ENCODE results near the gene NUTM2B.
"Not testable (repeated sequence)": the region's sequence is repeated elsewhere in the genome, so short reads cannot be mapped to it uniquely, and the experiment has no call there.

NUTM2B gene, protein sequence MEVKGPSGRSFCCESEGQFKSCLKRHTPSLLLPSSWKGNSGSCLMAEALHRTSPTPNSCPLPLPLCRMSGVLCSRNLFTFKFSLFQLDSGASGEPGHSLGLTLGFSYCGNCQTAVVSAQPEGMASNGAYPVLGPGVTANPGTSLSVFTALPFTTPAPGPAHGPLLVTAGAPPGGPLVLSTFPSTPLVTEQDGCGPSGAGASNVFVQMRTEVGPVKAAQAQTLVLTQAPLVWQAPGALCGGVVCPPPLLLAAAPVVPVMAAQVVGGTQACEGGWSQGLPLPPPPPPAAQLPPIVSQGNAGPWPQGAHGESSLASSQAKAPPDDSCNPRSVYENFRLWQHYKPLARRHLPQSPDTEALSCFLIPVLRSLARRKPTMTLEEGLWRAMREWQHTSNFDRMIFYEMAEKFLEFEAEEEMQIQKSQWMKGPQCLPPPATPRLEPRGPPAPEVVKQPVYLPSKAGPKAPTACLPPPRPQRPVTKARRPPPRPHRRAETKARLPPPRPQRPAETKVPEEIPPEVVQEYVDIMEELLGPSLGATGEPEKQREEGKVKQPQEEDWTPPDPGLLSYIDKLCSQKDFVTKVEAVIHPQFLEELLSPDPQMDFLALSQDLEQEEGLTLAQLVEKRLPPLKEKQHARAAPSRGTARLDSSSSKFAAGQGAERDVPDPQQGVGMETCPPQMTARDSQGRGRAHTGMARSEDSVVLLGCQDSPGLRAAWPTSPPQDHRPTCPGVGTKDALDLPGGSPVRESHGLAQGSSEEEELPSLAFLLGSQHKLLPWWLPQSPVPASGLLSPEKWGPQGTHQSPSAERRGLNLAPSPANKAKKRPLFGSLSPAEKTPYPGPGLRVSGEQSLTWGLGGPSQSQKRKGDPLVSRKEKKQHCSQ

DNA sequence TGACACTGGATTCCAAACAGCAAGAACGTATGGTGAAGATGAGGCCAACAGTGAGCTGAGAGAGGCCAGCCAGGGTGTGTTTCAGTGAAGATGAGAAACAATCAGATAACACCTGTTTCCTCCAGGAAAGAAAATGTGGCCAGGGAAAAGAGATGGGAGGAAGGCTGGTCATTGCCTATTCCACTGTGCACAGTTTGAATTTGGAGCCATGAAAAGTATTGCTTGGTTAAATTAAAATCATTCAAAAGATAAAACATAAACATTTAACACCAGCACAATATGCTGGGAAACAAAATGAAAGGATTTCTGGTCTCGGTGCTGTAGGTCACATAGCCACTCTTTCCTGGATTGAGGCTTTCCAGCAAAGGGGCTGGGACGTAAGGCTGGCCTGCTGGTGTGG is at the start of gene NUTM2B:
NUTM2B (plus strand) TSS at position 301 of the 400 bp plus-strand sequence. CDS start 383 bp downstream, outside the sequence.
- not testable (repeated sequence) for H3K4me3 Mint-ChIP-seq; H3K9me3 Mint-ChIP-seq; H3K27me3 Mint-ChIP-seq (ENCODE audit: low read depth); H3K4me1 Mint-ChIP-seq (ENCODE audit: low read depth); H3K36me3 Mint-ChIP-seq (ENCODE audit: low read depth); H3K27ac Mint-ChIP-seq

DNA sequence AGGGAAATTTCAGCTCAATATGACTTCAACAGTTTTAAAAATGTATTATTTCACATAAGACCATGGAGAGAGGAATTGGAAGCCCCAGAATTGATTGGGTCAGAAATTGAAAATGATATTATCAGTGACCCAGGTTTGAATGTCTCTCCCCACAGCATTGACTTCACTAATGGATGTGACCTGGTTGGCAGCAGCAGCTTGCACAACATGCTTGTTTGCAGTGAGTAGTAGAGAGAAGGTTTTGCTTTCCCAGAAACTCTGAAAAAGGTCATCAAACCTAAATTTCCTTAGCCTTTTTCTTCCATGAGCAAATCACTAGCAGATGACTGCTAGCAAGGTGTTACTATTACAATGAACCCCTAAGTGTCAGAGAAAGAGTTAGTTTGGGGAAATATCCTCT is 39.7 kb upstream of the NUTM2B start:
- H3K9me3 Mint-ChIP-seq; H3K27ac Mint-ChIP-seq; H3K4me1 Mint-ChIP-seq (ENCODE audit: low read depth); H3K4me3 Mint-ChIP-seq; H3K36me3 Mint-ChIP-seq (ENCODE audit: low read depth): not testable (repeated sequence)
- H3K27me3 Mint-ChIP-seq (ENCODE audit: low read depth) = peaks cover 13% of the 10 kb centered on the region

- H3K4me3 Mint-ChIP-seq = not testable (repeated sequence)
Measured at GRCh38 chr10:79664686-79665085, 38.3 kb upstream of the NUTM2B start.

DNA sequence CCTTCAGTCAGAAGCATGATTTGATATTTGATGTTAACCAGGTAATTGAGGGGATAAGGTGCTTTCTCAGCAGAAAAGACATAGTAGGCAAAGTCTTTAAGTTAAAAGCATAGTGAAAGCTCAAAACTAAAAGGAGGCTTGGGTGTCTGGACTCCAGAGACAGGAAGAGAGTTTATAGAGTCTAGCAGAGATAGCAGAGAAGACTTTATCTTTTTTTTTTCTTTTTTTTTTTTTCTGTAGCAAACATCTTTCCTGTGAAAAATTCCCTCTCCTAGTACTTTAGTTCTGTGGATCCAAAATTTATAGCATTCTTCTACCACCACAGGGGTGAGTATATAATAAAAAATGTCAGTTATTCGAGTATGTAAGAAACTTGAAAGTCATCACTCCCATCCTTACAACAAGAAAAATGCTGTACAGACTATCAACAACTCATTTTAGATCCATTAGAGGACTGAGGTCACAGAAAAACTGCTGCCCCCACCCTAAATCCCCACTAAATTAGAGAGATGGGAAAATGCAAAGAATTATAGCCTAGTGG is 33.7 kb upstream of the NUTM2B start:
- H3K9me3 Mint-ChIP-seq; H3K4me3 Mint-ChIP-seq; H3K27ac Mint-ChIP-seq; H3K4me1 Mint-ChIP-seq (ENCODE audit: low read depth); H3K36me3 Mint-ChIP-seq (ENCODE audit: low read depth): not testable (repeated sequence)
- peaks cover 10% of the 10 kb centered on the region for H3K27me3 Mint-ChIP-seq (ENCODE audit: low read depth)

More at GRCh38 chr10:79664686-79665085, 38.3 kb upstream of the NUTM2B start:
- H3K4me1 Mint-ChIP-seq (ENCODE audit: low read depth); H3K27ac Mint-ChIP-seq; H3K9me3 Mint-ChIP-seq; H3K36me3 Mint-ChIP-seq (ENCODE audit: low read depth): not testable (repeated sequence)
- H3K27me3 Mint-ChIP-seq (ENCODE audit: low read depth) = peaks cover 10% of the 10 kb centered on the region

DNA sequence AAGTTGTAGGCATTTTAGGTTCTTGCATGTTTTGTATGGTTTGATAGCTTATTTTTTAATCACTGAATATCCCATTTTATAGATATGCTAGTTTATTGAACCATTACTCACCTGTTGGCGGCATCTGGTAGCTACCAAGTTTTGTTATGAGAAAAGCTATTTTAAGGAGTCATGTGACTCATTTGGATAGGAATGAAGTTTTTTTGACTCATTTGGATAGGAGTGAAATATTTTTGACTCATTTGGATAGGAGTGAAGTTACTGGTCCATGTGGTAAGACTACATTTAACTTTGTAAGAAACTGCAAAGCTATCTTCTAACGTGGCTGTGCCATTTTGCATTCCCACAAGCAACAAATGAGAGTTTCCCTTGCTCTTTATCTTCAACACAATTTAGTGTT is 28.1 kb upstream of the NUTM2B start:
- H3K36me3 Mint-ChIP-seq (ENCODE audit: low read depth) = not testable (repeated sequence)

DNA sequence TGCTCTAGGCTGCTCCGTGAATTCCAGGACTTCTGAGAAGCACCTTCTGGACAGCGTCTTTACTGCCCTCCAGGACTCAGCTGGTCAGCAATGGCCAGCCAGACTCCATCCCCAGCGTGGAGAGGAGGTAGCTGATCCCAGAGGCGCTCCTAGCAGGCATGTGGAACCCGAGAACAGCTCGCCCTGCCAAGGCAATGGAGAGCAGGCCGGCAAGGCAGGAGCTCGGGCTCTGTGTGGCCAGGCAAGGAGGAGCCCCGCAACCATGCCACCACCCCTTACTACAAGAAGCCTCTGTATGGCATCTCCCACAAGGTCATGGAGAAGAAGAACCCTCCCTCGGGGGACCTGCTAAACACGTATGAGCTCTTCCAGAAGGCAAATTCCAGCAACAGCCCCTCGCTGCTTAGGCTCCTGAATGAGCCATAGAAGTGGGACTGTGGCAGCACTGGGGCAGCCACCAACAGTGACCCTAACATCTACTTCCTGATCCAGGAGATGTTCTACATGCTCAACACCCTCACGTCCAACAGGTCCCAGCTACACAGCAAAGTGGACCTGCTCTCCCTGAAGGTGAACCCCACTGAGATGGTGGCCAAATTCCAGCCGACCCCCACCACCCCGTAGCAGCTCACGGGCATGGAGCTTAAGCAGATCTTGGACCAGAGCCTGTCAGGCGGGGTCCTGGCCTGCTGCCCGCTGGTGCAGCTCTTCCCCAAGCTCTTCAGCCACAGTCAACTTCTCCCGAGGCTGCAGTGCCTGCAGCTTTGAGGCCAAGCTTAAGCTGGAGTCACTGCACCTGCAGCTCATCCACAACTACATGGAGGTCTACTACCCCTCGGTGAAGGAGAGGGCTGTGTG is 19.8 kb upstream of the NUTM2B start:
- not testable (repeated sequence) for H3K27me3 Mint-ChIP-seq (ENCODE audit: low read depth); H3K4me3 Mint-ChIP-seq; H3K27ac Mint-ChIP-seq; H3K4me1 Mint-ChIP-seq (ENCODE audit: low read depth); H3K36me3 Mint-ChIP-seq (ENCODE audit: low read depth); H3K9me3 Mint-ChIP-seq

More for the DNA sequence above, 28.1 kb upstream of the NUTM2B start:
- H3K27me3 Mint-ChIP-seq (ENCODE audit: low read depth); H3K4me3 Mint-ChIP-seq; H3K4me1 Mint-ChIP-seq (ENCODE audit: low read depth); H3K9me3 Mint-ChIP-seq; H3K27ac Mint-ChIP-seq: not testable (repeated sequence)

DNA sequence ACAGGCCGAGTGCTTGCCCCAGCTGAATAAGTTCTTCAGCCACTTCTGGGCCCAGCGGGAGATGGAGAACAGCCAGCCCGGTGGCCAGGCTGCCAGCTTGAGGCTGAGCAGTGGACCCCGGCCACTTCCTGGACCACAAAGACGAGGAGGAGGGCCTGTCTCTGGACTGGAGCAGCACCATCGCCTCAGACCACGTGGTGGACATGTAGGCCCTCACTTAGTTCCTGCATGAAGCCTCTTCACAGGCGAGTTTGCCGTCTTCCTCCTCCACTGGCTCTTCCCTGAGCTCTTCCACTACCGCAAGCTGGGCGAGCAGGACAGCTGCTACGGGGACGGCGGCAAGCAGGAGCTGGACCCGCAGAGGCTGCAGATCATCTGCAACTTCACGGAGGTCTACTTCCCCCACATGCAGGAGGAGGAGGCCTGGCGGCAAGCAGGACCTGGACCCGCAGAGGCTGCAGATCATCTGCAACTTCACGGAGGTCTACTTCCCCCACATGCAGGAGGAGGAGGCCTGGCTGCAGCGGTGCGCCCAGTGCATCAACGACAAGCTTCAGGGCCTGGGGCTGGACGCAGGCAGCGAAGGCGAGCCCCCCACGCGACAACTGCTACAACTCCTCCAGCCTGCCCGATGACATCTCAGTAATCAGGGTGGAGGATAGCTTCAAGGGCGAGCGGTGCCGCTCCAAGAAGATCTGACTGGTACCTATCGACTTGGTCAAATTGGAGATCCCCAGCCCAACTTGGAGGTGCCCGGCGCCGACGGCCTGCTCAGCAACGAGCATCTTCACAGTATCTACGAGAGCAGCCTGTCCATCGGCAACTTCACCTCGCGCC is 18.9 kb upstream of the NUTM2B start:
- H3K4me1 Mint-ChIP-seq (ENCODE audit: low read depth); H3K9me3 Mint-ChIP-seq; H3K4me3 Mint-ChIP-seq; H3K27me3 Mint-ChIP-seq (ENCODE audit: low read depth); H3K27ac Mint-ChIP-seq; H3K36me3 Mint-ChIP-seq (ENCODE audit: low read depth): not testable (repeated sequence)

GRCh38 chr10:79685044-79685685 is 17.9 kb upstream of the NUTM2B start:
- H3K4me3 Mint-ChIP-seq; H3K36me3 Mint-ChIP-seq (ENCODE audit: low read depth); H3K9me3 Mint-ChIP-seq; H3K4me1 Mint-ChIP-seq (ENCODE audit: low read depth); H3K27ac Mint-ChIP-seq; H3K27me3 Mint-ChIP-seq (ENCODE audit: low read depth): not testable (repeated sequence)

DNA sequence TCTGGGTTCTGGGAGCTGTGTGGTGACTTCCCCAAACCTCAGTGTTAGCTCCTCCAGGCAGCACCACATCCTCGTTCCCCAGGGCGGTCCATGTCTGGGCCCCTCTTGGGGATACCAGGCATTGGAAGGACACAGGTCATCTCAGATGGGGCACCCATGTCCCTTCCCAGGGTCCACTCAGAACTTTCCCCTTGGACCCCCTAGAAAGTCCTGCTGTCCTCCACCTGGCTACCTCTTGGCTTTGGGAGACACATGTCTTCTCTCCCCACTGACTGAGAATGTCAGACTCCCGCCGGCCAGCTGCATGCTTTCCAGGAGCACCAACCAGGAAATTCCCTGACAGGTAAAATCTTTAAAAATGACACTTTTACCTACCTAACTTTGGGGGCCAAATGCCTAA is 16.4 kb upstream of the NUTM2B start:
- H3K9me3 Mint-ChIP-seq; H3K27ac Mint-ChIP-seq; H3K4me3 Mint-ChIP-seq; H3K36me3 Mint-ChIP-seq (ENCODE audit: low read depth); H3K4me1 Mint-ChIP-seq (ENCODE audit: low read depth); H3K27me3 Mint-ChIP-seq (ENCODE audit: low read depth): not testable (repeated sequence)

- not testable (repeated sequence) for H3K4me1 Mint-ChIP-seq (ENCODE audit: low read depth); H3K36me3 Mint-ChIP-seq (ENCODE audit: low read depth); H3K27me3 Mint-ChIP-seq (ENCODE audit: low read depth); H3K9me3 Mint-ChIP-seq; H3K4me3 Mint-ChIP-seq; H3K27ac Mint-ChIP-seq
Measured at GRCh38 chr10:79687406-79688150, 15.4 kb upstream of the NUTM2B start.

GRCh38 chr10:79688798-79689197 is 14.2 kb upstream of the NUTM2B start:
- not testable (repeated sequence) for H3K4me1 Mint-ChIP-seq (ENCODE audit: low read depth)

GRCh38 chr10:79696596-79696995 is 6.4 kb upstream of the NUTM2B start:
- H3K27ac Mint-ChIP-seq; H3K27me3 Mint-ChIP-seq (ENCODE audit: low read depth); H3K36me3 Mint-ChIP-seq (ENCODE audit: low read depth); H3K4me3 Mint-ChIP-seq; H3K9me3 Mint-ChIP-seq: not testable (repeated sequence)
- H3K4me1 Mint-ChIP-seq (ENCODE audit: low read depth) = peaks cover 13% of the 10 kb centered on the region

More at GRCh38 chr10:79688798-79689197, 14.2 kb upstream of the NUTM2B start:
- H3K27me3 Mint-ChIP-seq (ENCODE audit: low read depth); H3K36me3 Mint-ChIP-seq (ENCODE audit: low read depth); H3K27ac Mint-ChIP-seq; H3K4me3 Mint-ChIP-seq; H3K9me3 Mint-ChIP-seq: not testable (repeated sequence)

DNA sequence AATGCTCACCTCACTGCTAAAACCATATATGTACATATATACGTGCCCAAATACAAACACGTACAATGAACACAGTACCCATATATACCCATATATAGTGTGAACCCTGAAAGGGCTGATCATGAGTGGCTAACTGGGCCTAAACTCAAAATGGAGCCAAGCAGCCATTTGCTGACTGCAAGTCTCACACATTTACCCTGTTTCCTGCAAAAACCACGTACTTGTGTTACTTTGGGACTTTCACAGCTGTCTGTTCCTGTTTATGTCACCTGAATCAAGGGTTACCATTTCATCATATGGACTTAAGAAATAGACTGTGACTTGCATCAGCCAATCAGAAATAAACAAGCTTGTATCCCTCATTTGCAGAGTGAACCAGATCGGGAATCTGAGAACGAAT is 5.9 kb upstream of the NUTM2B start:
- peaks cover 13% of the 10 kb centered on the region for H3K4me1 Mint-ChIP-seq (ENCODE audit: low read depth)
- H3K9me3 Mint-ChIP-seq; H3K27me3 Mint-ChIP-seq (ENCODE audit: low read depth); H3K27ac Mint-ChIP-seq; H3K36me3 Mint-ChIP-seq (ENCODE audit: low read depth); H3K4me3 Mint-ChIP-seq: not testable (repeated sequence)

Measured in T-helper 1 cell treated with Interleukin-12 subunit alpha and Interleukin-12 subunit beta and Interleukin-4 antibody, amounts not matched to agents 30 μg/mL and 1 μg/mL, for 36 hours (primary cell).